HG02973 (cell line): ENCODE measurements around the gene FGFBP1.

Experiments used
- ATAC-seq: cut with Tn5 transposase; IDR thresholded peaks from one replicate; pipeline ENCODE4 v1.9.1; 2021; ENCODE audit warnings: moderate library complexity; ENCODE audit not compliant: unreplicated experiment

FGFBP1 gene

DNA sequence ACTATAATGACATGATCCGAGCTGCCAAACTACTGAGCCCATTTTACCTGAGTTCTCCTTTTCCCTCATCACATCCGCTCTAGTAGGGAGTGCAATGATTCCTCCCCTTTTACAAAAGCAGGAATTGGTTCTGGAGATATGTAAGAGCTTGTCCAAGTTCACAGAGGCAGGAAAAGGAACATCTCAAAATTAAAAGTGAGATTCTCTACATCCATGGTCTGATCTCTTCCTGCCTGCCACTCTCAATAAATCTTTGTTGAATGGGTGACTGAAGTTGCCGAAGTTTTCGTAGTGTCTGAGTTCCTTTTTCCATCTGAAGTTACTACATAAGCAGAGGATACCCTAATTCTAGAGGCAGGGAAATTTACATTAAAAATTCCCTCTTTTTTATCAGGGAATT lies at the start of gene FGFBP1:
Gene FGFBP1 (minus strand): TSS at position 101 of the 400 bp plus-strand sequence. CDS start 2,108 bp downstream, outside the sequence.
- no peak for ATAC-seq

DNA sequence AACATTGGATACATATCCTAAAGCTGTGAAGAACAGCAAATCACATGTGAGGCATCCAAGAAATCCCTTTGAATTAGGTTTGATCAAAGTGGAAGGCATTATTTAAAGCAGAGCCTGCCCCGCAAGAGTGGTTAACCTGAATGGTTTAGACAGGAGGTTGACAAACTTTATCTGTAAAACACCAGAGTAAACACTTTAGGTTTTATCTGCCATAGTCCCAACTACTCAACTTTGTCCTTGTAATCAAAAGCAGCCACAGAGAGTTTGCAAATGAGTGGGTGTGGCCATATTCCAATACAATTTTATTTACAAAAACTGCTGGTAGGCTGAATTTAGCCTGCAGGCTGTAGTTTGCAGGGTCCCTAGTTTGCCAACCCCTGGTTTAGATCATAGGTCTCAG lies 49.7 kb upstream of the FGFBP1 start:
- ATAC-seq, result no peak

DNA sequence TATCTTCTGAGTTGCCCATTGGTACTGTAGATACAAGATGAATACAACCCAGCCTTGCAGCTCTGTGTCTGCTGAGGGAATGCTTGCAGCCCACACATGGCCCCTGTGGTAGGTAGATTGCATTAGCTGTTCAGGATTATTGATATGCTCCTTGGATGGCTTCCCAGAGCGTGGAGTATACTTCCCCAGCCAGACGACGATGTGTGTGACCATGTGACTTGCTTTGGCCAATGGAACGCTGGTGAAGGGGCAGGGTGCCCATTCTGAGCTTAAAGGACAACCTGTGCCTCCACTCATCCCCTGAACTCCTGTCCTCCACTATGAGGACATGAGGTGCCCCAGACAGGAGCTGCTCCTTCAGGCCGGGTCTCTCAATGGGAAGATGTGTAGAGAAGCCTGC lies 48.4 kb upstream of the FGFBP1 start:
- ATAC-seq, result no peak

DNA sequence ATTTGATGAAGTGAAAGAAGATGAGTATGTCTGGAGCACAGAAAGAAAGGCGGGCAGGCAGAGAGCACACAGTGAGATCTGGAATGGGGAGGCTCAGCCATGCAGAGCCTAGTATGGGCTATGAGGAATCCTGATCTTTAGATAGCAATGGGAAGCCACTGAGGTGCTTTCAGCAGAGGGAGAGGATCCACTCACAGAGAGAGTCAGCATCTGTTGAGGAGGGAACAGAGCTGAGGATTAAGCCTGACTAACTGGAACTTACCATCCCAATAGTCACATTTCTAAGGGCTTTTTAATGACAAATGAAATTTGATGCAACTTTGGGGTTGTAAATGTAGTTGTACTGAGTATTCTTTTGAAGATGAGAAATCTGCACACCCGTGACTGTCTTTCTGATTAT lies 45.1 kb upstream of the FGFBP1 start:
- no peak for ATAC-seq

DNA sequence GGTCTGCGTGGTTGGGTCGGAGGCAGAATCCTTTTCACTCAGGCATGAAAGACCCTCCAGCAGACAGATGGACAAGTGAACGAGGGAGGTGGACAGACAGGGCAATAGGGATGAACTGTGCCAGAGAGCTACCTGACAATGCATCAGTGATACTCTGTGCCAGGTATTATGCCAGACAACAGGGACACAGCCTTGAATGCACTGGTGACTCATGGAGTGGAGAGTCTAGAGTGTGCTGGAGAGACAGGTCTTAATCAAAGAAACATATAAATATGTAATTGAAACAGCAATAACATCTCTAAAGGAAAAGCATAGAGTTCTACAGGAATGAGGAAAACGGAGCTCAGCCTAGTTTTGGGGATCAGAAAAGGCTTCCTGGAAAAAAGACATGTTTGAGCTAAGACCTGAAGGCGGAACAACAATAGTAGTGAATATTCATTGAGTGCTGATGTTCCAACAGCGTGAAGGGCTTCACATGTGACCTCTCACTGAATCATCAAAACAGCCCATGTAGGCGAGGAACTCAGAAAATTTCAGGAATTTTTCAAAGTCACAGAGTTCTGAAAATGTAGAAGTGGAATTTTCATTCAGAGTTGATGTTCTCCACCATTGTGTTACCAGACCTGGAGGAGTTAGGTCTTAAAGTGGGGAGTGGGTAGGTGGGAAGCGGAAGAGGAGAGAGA lies 44.4 kb upstream of the FGFBP1 start:
- ATAC-seq, result no peak

DNA sequence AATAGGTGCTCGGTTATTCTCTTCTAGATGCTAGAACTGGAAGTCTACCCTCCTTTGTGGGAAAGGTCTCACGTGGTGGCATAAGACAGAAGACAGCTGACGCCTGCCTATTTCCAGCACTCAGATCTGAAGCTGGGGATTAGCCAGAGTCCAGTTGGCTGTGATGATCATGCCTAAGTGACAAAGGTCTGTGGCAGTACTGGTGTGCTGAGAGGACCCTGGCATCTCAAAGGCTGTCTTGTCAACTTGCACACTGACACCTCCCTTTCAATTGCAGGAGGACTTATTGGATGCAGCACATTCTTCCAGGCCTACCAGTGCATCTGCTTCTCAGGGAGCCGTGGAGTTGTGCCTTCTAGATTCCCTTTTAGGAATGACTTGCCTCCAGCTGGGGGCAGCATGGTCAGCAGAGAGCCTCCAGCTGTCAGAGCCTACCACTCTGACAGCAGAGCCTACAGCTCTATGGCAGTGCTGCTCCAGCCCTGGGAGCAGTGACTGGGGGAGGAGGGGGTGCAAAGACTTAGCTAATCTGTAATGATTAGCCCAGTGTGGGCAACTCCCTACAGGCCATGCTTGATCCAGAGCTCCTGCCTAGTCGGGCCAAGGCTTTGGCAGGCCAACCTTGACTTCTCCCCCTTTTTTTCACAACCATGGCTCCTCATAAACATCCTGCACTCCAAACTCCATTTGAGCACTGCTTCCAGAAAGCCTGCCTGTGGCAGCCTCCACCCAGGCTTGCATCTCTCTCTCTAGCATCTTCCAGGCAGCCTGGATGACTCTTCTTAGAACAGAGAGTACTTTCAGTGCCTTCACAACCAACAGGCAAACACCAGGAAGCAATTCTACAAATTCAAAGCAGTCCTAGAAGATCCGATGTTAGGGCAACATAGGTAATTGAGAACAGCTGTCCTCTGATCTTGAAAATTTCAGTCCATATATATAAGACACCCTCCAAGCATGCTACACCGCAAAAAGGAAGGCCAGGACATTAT lies 38.2 kb upstream of the FGFBP1 start:
- no peak for ATAC-seq

DNA sequence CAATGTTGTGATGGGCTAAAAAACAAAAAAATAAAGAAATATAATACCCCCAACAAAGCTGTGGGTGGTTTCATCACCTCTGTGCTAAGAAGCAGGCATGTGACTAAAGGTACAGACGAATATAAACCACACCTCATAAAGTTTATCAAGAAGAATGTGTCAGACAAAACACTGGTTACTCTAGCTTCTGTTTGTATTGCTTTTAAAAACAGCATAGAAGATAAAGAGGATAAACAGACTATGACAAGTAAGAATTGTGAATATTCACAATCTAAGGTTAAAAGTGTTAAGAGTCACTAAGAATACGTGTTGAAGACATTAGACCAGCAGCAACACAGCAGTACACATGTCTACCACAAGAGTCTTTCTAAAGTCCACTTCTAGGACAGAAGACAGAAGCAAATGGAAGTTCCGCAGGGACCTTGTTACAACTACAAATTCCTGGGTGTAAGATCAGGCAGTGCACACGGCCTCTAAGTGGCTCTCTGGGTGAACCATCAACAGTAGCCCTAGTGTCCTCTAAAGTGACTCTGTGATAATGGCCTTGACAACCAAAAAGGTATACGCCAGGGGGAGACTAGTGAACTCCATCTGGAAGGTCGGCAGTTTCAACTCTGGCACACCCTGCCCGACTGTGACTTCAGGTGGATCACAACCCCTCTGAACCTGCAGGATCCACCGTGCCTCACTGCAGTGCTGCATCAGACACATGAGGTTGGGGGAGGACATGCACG lies 32.7 kb upstream of the FGFBP1 start:
- ATAC-seq, result no peak

DNA sequence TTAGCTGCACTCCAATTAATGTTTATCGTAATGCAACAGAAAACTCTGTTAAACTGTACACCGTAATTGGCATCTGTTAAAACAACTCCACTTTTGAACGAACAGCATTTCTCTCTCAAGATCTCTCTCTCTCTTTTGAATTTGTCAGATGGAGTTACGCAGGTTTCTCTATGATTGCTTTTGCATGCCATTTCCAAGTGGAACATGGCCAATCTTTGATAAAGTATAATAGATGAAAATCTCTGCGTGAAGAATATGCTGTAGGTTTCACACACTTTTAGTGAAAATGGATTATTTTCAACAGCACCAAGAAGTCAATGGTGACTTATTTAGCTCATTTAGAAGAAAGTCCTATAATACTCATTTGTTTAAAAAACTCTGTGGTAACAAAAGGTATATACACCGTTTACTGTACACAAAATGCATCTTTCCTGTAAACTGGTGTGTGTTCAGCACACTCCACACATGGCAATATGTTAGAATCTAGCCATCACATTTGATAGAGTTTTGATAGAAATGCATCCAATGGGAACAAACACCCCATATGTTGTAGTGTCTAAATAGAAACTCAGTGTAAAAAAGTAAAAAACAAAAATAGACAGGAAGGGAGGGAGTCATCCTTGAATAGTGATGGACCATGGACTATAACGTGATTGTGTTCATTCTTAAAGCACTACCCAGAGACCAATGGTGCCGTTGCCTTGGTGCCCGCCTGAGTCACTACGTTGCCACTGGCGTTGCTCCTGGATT lies 30.2 kb upstream of the FGFBP1 start:
- no peak for ATAC-seq

DNA sequence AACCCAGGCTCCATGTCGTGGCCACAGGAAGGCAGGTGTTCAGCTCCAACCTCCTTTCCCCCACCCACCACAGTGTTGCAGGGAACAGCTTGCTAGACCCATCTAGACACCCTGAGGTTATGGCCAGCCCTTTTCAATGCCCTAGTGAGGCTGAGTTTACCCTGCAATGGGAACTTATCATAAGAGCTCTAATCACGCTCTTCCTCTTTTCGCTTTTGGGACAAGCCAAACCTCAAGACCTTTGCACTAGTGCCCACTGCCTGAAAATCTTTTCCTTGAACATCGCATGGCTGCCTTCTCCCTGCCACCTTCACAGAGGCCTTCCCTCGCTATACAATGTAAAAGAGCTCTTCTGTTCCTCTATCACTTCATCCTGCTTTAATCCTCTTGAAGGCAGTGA lies 26.8 kb upstream of the FGFBP1 start:
- ATAC-seq, result no peak

DNA sequence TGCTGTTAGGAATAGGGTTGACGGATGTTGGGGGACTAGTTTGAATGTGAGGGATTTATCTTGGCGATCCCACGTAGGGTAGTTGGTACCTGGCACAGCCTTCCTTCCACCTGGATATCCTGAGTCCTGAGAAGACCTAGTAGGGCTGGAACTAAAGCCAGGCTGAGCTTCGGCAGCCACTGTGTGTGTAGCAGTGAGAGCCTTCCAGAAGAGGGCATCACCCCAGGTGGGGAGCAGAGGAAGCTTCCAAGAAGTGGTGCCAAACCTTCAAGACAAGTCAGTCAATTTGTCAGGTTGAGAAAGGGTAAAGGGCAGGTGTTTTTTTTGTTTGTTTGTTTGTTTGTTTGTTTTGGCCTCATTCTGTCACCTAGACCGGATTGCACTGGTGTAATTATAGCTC lies 25.6 kb upstream of the FGFBP1 start:
- ATAC-seq, result no peak

DNA sequence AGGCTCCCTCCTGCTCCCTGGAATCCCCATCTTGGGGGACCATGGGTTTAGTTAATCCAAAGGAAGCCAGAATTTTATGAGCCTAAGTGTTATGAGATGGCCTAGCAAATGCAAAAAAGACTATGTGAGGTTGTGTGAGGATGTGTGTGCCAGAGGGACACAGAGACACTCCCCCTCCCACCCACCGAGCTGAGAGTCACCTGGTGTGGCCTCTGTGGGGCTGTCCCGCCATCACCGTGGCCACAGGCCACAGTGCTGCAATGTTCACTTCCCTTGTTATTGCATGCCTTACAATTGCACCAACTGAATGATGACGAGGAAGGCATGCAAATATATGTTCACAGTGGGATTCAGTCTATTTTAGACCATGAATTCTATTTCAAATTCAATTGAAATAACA lies 25.0 kb upstream of the FGFBP1 start:
- peak; percentile 90 for ATAC-seq

DNA sequence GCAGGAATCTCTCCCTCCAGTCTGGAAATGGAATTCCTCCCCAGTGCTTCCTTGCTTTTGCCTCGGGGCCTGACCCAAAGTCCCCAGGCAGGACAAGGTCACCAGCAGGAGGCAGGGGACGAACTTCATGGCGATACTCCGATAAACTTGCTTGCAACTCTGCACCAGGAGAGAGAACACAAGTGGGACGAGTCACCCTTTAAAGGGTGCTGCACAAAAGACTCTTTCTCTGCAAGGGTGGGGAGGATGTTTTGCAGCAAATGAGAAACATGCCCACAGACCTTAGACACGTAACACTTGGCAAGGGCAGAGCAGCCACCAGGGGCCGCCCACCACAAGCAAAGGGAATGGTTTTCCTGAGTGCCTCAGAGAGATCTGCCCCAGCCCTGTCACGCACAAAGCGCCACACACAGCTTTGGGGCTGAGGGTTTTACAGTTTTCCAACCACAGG lies 24.5 kb upstream of the FGFBP1 start, which contains the start of gene FGFBP2:
Gene FGFBP2 (minus strand): TSS at position 175 of the 451 bp plus-strand sequence. CDS start 46 bp downstream, at position 129.
- no peak for ATAC-seq

DNA sequence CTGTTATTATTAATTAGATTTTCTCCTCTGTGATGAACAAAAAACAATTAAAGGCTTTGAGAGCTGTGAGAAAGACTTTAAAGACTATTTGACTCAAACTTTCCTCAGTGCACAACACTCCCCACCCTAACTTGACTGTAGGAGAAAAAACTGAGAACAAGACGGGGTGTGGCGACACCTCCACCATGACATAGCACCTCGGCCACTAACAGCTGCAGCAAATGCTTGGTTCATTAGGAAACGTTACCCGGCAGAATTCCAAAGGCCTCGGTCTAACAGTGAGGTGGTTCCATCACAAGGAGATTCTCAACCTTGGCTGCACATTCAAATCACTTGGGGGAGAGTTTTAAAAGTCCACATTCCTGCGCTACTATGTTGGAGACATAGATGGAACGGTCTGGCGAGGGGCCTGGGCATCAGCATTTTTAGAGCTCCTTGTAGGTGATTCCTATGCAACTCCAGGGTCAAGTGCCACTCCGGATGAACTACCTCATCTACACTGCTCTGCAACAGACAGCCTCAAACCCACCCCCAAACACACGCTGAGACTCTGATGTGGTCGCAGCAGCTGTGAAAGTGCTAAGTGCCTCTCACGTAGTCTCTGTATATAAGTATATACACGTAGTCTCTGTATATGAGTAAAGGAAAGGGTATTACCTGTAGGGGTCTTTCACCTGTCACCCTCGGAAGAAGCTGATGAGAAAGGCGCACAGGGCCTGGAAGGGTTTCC lies 23.4 kb upstream of the FGFBP1 start:
- no peak for ATAC-seq

DNA sequence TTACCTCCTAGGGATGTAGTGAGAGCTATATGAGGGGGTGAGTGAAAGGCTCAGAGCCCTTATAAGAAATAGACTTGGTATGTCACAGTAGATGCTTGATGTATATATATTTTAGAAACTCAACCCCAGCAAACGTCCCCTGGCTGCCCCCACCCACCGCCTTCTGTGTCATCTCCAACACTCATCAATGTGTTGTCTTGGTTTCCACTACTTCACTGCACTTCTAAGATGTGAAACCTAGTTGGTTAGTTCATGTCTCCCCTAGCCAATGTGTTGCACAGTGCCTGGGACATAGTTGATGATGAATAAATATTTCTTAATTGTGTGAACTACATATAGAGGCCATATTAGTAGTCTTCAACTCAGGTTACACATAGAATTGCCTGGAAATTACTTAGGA lies 20.0 kb upstream of the FGFBP1 start:
- no peak for ATAC-seq

DNA sequence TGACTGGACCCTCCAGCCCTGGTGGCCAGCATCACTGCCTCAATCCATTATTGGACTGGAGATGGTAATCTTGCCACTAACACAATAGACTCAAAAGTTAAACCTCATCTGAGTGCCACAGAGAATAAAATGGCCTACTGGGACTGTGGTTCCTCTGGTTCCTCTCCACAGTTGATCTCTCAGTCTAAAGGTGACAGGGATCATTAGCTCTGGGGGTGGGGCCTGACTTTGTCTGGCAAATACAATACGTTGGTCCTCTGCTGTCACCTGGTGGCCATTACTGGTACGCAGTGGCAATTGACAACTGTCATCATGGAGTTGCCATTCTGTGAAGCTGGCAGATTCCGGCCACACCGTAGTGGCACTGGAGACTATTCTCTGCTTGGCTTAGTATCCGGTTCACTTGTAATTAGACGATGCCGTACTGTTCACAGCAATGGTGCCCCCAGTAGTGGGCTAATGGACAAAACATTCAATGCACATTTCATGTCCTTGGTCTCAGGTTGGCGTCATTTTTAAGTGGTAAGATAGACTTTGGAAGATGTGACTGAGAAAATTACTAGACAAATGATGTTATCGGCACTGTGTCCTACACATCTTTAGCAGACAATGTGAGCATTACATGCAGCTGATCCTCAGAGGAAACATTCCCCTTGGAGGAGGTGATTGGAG lies 17.8 kb upstream of the FGFBP1 start:
- peak; percentile 97 for ATAC-seq

DNA sequence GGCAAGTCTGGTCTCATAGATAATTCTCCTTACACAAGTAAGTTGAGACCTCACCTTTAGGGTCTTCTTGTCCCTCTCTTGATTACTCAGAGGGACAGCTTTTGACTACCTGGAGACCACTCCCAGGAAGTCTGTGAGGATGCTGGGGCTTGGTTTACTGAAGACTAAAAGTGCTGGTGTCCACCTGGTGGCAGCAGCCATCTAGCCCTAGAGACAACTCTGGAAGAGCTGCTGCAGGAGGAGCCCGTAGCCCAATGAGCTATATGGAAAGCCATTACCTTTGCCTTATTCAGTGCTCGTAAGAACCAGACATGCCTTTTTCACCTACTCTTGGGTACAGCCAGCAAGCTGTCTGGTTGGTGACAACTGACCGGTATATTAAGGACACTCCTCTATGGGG lies 17.1 kb upstream of the FGFBP1 start:
- ATAC-seq, result no peak

DNA sequence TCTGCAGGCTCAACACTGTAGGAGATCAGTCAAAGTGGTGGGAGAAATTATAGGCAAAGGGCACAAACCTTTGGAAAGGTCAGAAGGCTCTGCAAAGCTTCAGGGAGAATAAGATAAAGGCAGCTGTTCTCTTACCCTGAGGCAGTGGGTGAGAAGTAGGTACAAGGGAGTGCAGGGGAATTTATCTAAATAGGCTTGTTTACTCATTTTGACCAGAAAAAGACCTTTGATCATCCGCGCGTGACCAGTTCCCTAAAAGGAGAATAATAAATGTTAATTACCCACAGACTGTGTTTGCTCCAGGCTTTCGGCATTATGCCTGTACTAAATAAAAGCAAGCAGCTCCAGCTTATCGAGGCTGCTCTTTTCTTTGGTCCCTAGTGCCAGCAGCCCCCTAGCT lies 15.1 kb upstream of the FGFBP1 start:
- ATAC-seq, result no peak

DNA sequence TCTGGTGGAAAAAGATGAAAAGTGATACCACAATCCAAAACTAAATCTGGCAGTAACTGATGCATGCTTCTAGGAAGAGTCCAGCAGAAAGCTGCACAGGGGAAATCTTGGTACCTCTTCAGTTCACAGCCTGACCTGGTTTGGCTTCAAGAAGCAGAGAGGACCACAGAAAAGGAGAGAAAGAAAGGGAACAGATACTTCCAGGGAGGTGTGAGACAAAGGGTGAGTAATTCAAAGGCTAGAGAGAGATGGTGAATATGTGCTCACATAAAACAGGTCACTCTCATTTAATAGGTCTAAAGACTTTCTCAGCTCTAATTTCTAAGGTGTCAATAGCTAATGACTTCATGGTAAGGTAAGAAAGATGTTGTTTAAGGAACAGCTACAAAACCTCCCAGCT lies 13.2 kb upstream of the FGFBP1 start:
- ATAC-seq, result no peak

DNA sequence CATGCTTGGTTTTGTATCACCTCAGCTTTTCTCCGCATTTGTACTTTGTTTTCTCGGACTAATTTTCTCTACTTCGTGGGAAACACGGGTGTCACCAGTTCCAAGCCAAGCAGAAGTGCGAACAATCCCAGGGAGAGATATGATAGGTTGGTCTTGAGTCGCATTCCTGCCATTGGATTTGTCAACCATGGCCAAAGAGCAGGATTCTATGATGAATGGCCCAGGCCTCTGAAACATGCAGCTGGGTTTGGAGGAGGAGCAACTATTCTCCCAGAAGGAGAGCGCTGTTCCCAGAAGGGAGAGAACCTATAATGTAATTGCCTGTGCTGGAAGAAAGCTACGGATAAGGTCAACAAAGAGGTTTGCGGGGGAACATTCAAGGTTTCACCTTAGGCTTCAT lies 10.3 kb upstream of the FGFBP1 start:
- ATAC-seq, result no peak
